ENCODE results near the gene SCNN1A. TPM values are rescaled to one million over a fixed set of nuclear protein-coding genes. Genes with fewer than 3 reads are reported as not detected.

The SCNN1A gene
- total and polyA plus RNA-seq, 2 of the 13 experiments (the other 11 are each of a cell fraction or from before 2014, with no cell fraction given): 1.5 to 14.6 TPM

GRCh38 chr12:6372403-6373003 is 2.9 kb downstream of the SCNN1A start (continued):
- TF ChIP-seq ZNF710 (CRISPR knock-in tag; IDR thresholded peaks at IDR 0.05; ENCODE audit: borderline replicate concordance): peak; percentile 53; the same call in 1 of the 2 replicates
- TF ChIP-seq FOXP4 (CRISPR knock-in tag; IDR thresholded peaks at IDR 0.05): peak; percentile 89
- peak; percentile 83 for TF ChIP-seq ARID5B (CRISPR knock-in tag; IDR thresholded peaks at IDR 0.05)
- TF ChIP-seq MIER3 (CRISPR knock-in tag; IDR thresholded peaks at IDR 0.05; ENCODE audit: borderline replicate concordance): peak; percentile 65; the same call in 1 of the 2 replicates
- no peak for TF ChIP-seq ZSCAN30 (CRISPR knock-in tag; IDR thresholded peaks at IDR 0.05)
- TF ChIP-seq HOMEZ (CRISPR knock-in tag; IDR thresholded peaks at IDR 0.05; ENCODE audit: low read depth): 0 out of 2 replicates have a peak, but pooled peaks have one; percentile 12
- peak; percentile 47; the same call in 1 of the 2 replicates for TF ChIP-seq SPEN (CRISPR knock-in tag; IDR thresholded peaks at IDR 0.05; ENCODE audit: low read depth)
- TF ChIP-seq PPARG (CRISPR knock-in tag; conservative IDR thresholded peaks at IDR 0.05): peak; percentile 86
- peak; percentile 70 for TF ChIP-seq HDAC2 (CRISPR knock-in tag; IDR thresholded peaks at IDR 0.05)
- TF ChIP-seq ZNF788 (CRISPR knock-in tag; IDR thresholded peaks at IDR 0.05; ENCODE audit: borderline replicate concordance): peak; percentile 75; the same call in 1 of the 2 replicates
- TF ChIP-seq NR2F6 (IDR thresholded peaks at IDR 0.05): peak; percentile 74
- TF ChIP-seq NR2F6 (CRISPR knock-in tag; IDR thresholded peaks at IDR 0.05): peak; percentile 79
- TF ChIP-seq MED1 (CRISPR knock-in tag; IDR thresholded peaks at IDR 0.05): peak; percentile 78
- peak; percentile 39; the same call in 1 of the 2 replicates for TF ChIP-seq PBX2 (CRISPR knock-in tag; IDR thresholded peaks at IDR 0.05)
- TF ChIP-seq FOXO1 (CRISPR knock-in tag; IDR thresholded peaks at IDR 0.05): peak; percentile 38; the same call in 1 of the 2 replicates
- TF ChIP-seq RARA (CRISPR knock-in tag; IDR thresholded peaks at IDR 0.05): peak; percentile 90
- no peak for TF ChIP-seq PLRG1 (conservative IDR thresholded peaks at IDR 0.05)
- peak; percentile 31; the same call in 1 of the 2 replicates for TF ChIP-seq ZFP91 (CRISPR knock-in tag; IDR thresholded peaks at IDR 0.05; ENCODE audit: borderline replicate concordance)

Measured in HepG2 (cell line).